ENCODE data around the gene WNT5B. TPM values are rescaled to one million over a fixed set of nuclear protein-coding genes. Genes with fewer than 3 reads are reported as not detected.

WNT5B gene
- total and polyA plus RNA-seq, 9 donors = 3.1 to 20.3 (median 8.5) TPM

GRCh38 chr12:1588575-1588947 lies 40.5 kb upstream of the WNT5B start:
- Histone ChIP-seq H3K4me1 (ENCODE audit: insufficient read depth) (peaks cover 16% of the 10 kb centered on the region), H3K9me3 (no peaks in the 10 kb centered on the region), H3K27me3 (no peaks in the 10 kb centered on the region), H3K4me3 (no peak overlapping the region), H3K36me3 (no peaks in the 10 kb centered on the region), H3K27ac (no peak overlapping the region)
- intact Hi-C loops (cut with DNase I) = loop anchor here in 1 of 4 donors (10.0 kb wide), 1 partner anchor 474 kb away; no protein-coding TSS in a partner anchor
- TF ChIP-seq EP300 (IDR thresholded peaks at IDR 0.05) = no peak
- no peak for TF ChIP-seq CTCF (IDR thresholded peaks at IDR 0.05)
- no peak for TF ChIP-seq POLR2A (IDR thresholded peaks at IDR 0.05)
- DNase-seq = no peak
- 79 to 83% (median 83%) methylated on average over 3 of the region's 3 CpGs for WGBS, 3 donors

- Histone ChIP-seq H3K4me3 (no peak overlapping the region), H3K27me3 (no peaks in the 10 kb centered on the region), H3K9me3 (no peaks in the 10 kb centered on the region), H3K4me1 (ENCODE audit: insufficient read depth) (peaks cover 17% of the 10 kb centered on the region), H3K36me3 (no peaks in the 10 kb centered on the region), H3K27ac (peak overlapping the region in 1 of 2 donors; percentile 24)
- intact Hi-C loops (cut with DNase I) = loop anchor here in 1 of 4 donors (10.0 kb wide), 2 partner anchors 836 to 1016 kb away; partner anchors contain the start of gene WNK1
- TF ChIP-seq POLR2A (IDR thresholded peaks at IDR 0.05) = no peak
- TF ChIP-seq EP300 (IDR thresholded peaks at IDR 0.05) = no peak
- TF ChIP-seq CTCF (IDR thresholded peaks at IDR 0.05) = no peak
- WGBS, 3 donors = 18 to 23% (median 20%) methylated on average over 12 of the region's 12 CpGs
- DNase-seq = peak in 2 of 5 donors; percentile 27 to 59
Measured at GRCh38 chr12:1590221-1590979, 38.6 kb upstream of the WNT5B start.

GRCh38 chr12:1591034-1591433 lies 38.0 kb upstream of the WNT5B start:
- H3K4me1 ChIP-seq (ENCODE audit: insufficient read depth) = peaks cover 18% of the 10 kb centered on the region
- WGBS, 3 donors = 8 to 24% (median 23%) methylated on average over 3 of the region's 3 CpGs
- DNase-seq = no peak
- no peaks in the 10 kb centered on the region for H3K36me3 ChIP-seq
- no peaks in the 10 kb centered on the region for H3K9me3 ChIP-seq
- H3K4me3 ChIP-seq = no peak overlapping the region
- no peak for TF ChIP-seq POLR2A (IDR thresholded peaks at IDR 0.05)
- TF ChIP-seq CTCF (IDR thresholded peaks at IDR 0.05) = no peak
- no peak for TF ChIP-seq EP300 (IDR thresholded peaks at IDR 0.05)
- intact Hi-C loops (cut with DNase I) = loop anchor here in 1 of 4 donors (10.0 kb wide), 2 partner anchors 836 to 1016 kb away; partner anchors contain the start of gene WNK1
- H3K27ac ChIP-seq = peak overlapping the region in 1 of 2 donors; percentile 17
- H3K27me3 ChIP-seq = no peaks in the 10 kb centered on the region

- 17 to 31% (median 26%) methylated on average over 4 of the region's 4 CpGs for WGBS, 3 donors
- peak overlapping the region; percentile 17 for H3K4me3 ChIP-seq
- no peak for DNase-seq
- intact Hi-C loops (cut with DNase I) = loop anchor here in 1 of 4 donors (10.0 kb wide), 2 partner anchors 837 to 1017 kb away; partner anchors contain the start of gene WNK1
- H3K36me3 ChIP-seq = no peaks in the 10 kb centered on the region
- TF ChIP-seq POLR2A (IDR thresholded peaks at IDR 0.05) = no peak
- TF ChIP-seq EP300 (IDR thresholded peaks at IDR 0.05) = no peak
- no peak for TF ChIP-seq CTCF (IDR thresholded peaks at IDR 0.05)
- peaks cover 18% of the 10 kb centered on the region for H3K4me1 ChIP-seq (ENCODE audit: insufficient read depth)
- no peaks in the 10 kb centered on the region for H3K27me3 ChIP-seq
- no peak overlapping the region for H3K27ac ChIP-seq
- no peaks in the 10 kb centered on the region for H3K9me3 ChIP-seq
Measured at GRCh38 chr12:1591543-1591942, 37.5 kb upstream of the WNT5B start.

Measured in ovary (tissue), 9 donors.